A673 (cell line): ENCODE data around the gene AVPR2. TPM values are rescaled to one million over a fixed set of nuclear protein-coding genes. Genes with fewer than 3 reads are reported as not detected.

Experiments used
- BruUV-seq: library from RNA; stranded (reverse); fragments of 400-500 nt; replicated peaks from 2 replicates; lab custom pipeline; 2021; lab: Mats Ljungman, UMichigan
- CTCF ChIA-PET: fragments of 300-600 bp; sonication (Branson Sonifier 250); formaldehyde crosslinking; loops from one replicate; lab custom pipeline; 2022; ENCODE audit warnings: antibody characterized with exemption; lab: Charles Lee
- POLR2A ChIA-PET: fragments of 300-600 bp; sonication (Branson Sonifier 250); formaldehyde crosslinking; loops from one replicate; lab custom pipeline; 2022; ENCODE audit warnings: antibody characterized with exemption; ENCODE audit not compliant: low non-redundant PET; lab: Charles Lee
- DNase-seq: peaks from one replicate; pipeline ENCODE4 v3.0.0-alpha.2; 2015; ENCODE audit warnings: low spot score
- H3K27ac ChIP-seq: fragments of 200-600 bp; sonication (generic); 2 replicates; pipeline ENCODE4 v1.5.1; 2016; ENCODE audit warnings: mixed run types, low read depth, mild to moderate bottlenecking, mixed read lengths, antibody characterized with exemption, low read length; ENCODE audit not compliant: poor library complexity, severe bottlenecking
- H3K27me3 ChIP-seq: fragments of 200-600 bp; sonication (generic); replicated peaks from 2 replicates; pipeline ENCODE4 v1.6.1; 2017; ENCODE audit warnings: mixed run types, low read depth, mild to moderate bottlenecking, mixed read lengths, antibody characterized with exemption, low read length; ENCODE audit not compliant: insufficient read depth, poor library complexity
- H3K36me3 ChIP-seq: fragments of 200-600 bp; sonication (generic); 2 replicates; pipeline ENCODE4 v1.6.1; 2016; ENCODE audit warnings: mixed run types, mild to moderate bottlenecking, mixed read lengths, antibody characterized with exemption, low read length; ENCODE audit not compliant: insufficient read depth, poor library complexity, severe bottlenecking
- H3K4me1 ChIP-seq: fragments of 200-600 bp; sonication (generic); 2 replicates; pipeline ENCODE4 v1.6.1; 2017; ENCODE audit warnings: mixed run types, mild to moderate bottlenecking, mixed read lengths, antibody characterized with exemption, low read length; ENCODE audit not compliant: insufficient read depth, poor library complexity, severe bottlenecking
- H3K4me3 ChIP-seq: fragments of 200-600 bp; sonication (generic); 2 replicates; pipeline ENCODE4 v1.5.1; 2016; ENCODE audit warnings: low read depth, mixed run types, mild to moderate bottlenecking, mixed read lengths, low read length; ENCODE audit not compliant: poor library complexity, severe bottlenecking
- H3K9me3 ChIP-seq: fragments of 200-600 bp; sonication (generic); 2 replicates; pipeline ENCODE4 v1.6.1; 2016; ENCODE audit warnings: mixed run types, low read depth, mild to moderate bottlenecking, mixed read lengths, antibody characterized with exemption, low read length; ENCODE audit not compliant: poor library complexity, severe bottlenecking
- CTCF ChIP-seq: fragments of 300-800, 200-600 bp; sonication (generic); conservative IDR thresholded peaks from 2 replicates; pipeline ENCODE4 v1.5.1; 2017; ENCODE audit warnings: low read depth, mild to moderate bottlenecking, antibody characterized with exemption, low read length, moderate library complexity, mixed read lengths
- EZH2 ChIP-seq: fragments of 200-600 bp; sonication (generic); IDR thresholded peaks from 2 replicates; pipeline ENCODE4 v1.6.1; 2017; ENCODE audit warnings: borderline replicate concordance, low read depth, mild to moderate bottlenecking, mixed read lengths, antibody characterized with exemption, low read length; ENCODE audit not compliant: poor library complexity, severe bottlenecking
- intact Hi-C: fragments of 100-400 bp; cut with micrococcal nuclease; formaldehyde crosslinking; loops from one replicate; pipeline ENCODE4 v1.10.0; 2022; ENCODE audit not compliant: unreplicated experiment
- total RNA-seq: library from RNA; stranded (reverse); gene quantifications from 2 replicates; pipeline ENCODE4 v1.2.3, GENCODE V29; 2021

The AVPR2 gene
- total RNA-seq, 1 experiment from 2014 or later = not detected

GRCh38 chrX:153869473-153870287, 34.8 kb upstream of the AVPR2 start:
- BruUV-seq = no TSS peak
- no peak overlapping the region for H3K4me3 ChIP-seq
- ChIA-PET CTCF (no interaction called here), POLR2A (no interaction called here)
- H3K4me1 ChIP-seq = no peaks in the 10 kb centered on the region
- no peak for TF ChIP-seq CTCF
- TF ChIP-seq EZH2 = no peak
- H3K27me3 ChIP-seq = peaks cover 3% of the 10 kb centered on the region
- H3K27ac ChIP-seq = no peak overlapping the region
- intact Hi-C loops = no loop called here
- DNase-seq = no peak
- H3K36me3 ChIP-seq = no peaks in the 10 kb centered on the region
- H3K9me3 ChIP-seq = no peaks in the 10 kb centered on the region

GRCh38 chrX:153870288-153870690, 34.2 kb upstream of the AVPR2 start:
- Histone ChIP-seq H3K27me3 (peaks cover 3% of the 10 kb centered on the region), H3K4me3 (no peak overlapping the region), H3K4me1 (no peaks in the 10 kb centered on the region), H3K9me3 (no peaks in the 10 kb centered on the region), H3K36me3 (no peaks in the 10 kb centered on the region), H3K27ac (no peak overlapping the region)
- no peak for DNase-seq
- no TSS peak for BruUV-seq
- CTCF ChIA-PET = no interaction called here
- POLR2A ChIA-PET = no interaction called here
- intact Hi-C loops = no loop called here
- TF ChIP-seq CTCF (no peak), EZH2 (no peak)

- peaks cover 3% of the 10 kb centered on the region for H3K27me3 ChIP-seq
- no TSS peak for BruUV-seq
- no peaks in the 10 kb centered on the region for H3K36me3 ChIP-seq
- H3K9me3 ChIP-seq = no peaks in the 10 kb centered on the region
- ChIA-PET CTCF (no interaction called here), POLR2A (no interaction called here)
- no peak for DNase-seq
- no peak overlapping the region for H3K27ac ChIP-seq
- intact Hi-C loops = no loop called here
- no peaks in the 10 kb centered on the region for H3K4me1 ChIP-seq
- TF ChIP-seq CTCF (no peak), EZH2 (no peak)
- no peak overlapping the region for H3K4me3 ChIP-seq
Measured at GRCh38 chrX:153870791-153871360, 33.6 kb upstream of the AVPR2 start.
